Measurements from ENCODE around the gene GPR108.

DNA sequence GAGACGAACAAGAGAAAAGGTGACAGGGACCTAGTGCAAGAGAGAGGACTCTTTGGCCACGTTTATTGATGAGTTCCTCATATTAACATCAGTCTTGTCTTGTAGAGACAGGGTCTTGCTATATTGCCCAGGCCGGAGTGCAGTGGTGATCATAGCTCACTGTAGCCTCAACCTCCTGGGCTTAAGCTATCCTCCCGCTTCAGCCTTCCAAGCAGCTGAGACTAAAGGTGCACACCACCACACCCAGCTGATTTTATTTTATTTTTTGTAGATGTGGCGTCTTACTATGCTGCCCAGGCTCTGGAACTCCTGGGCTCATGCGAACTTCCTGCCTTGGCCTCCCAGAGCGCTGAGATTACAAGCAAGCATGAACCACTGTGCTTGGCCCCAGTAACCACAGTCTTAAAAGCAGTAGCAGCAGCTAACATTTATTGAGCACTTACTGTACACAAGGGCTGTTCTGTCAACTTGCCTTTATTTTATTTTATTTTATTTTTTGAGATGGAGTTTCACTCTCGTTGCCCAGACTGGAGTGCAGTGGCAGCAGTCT is 30.9 kb upstream of the GPR108 start:
- TF ChIP-seq POLR2AphosphoS5 (IDR thresholded peaks at IDR 0.05; ENCODE audit: low read depth, low read length) (no peak), SIN3A (IDR thresholded peaks at IDR 0.05; ENCODE audit: borderline replicate concordance, insufficient read depth, low read depth, low read length) (no peak)
- TF ChIP-seq, protein P1, sequence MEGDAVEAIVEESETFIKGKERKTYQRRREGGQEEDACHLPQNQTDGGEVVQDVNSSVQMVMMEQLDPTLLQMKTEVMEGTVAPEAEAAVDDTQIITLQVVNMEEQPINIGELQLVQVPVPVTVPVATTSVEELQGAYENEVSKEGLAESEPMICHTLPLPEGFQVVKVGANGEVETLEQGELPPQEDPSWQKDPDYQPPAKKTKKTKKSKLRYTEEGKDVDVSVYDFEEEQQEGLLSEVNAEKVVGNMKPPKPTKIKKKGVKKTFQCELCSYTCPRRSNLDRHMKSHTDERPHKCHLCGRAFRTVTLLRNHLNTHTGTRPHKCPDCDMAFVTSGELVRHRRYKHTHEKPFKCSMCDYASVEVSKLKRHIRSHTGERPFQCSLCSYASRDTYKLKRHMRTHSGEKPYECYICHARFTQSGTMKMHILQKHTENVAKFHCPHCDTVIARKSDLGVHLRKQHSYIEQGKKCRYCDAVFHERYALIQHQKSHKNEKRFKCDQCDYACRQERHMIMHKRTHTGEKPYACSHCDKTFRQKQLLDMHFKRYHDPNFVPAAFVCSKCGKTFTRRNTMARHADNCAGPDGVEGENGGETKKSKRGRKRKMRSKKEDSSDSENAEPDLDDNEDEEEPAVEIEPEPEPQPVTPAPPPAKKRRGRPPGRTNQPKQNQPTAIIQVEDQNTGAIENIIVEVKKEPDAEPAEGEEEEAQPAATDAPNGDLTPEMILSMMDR (IDR thresholded peaks at IDR 0.05) = no peak
